ENCODE data around the gene MTMR3.

The MTMR3 gene

DNA sequence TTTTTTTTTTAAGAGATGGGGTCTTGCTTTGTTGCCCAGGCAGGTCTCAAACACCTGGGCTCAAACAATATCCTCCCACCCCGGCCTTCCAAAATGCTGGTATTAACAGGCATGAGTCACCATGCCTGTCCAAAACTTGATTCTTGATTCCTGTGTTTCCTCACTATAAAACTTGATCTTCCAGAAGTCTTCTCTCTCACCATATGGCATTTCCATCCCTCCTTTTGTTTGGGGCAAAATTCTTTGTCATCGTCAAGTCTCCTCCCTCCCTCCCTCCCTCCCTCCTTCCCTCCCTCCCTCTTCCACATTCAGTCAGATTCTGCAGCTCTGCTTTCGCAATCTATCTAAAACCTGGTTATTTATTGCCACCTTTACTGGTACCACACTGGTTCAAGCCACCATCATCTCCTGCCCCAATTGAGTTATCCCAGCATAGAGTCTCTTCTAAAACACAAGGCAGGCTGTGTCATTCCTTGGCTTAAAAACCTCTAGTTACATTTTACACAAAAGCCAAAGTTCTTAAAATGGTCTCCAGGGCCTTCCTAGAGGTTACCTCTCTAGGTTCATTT, 132.3 kb downstream of the MTMR3 start:
- Histone ChIP-seq H3K36me3 (peaks cover 100% of the 10 kb centered on the region), H3K4me3 (ENCODE audit: low read depth in 1 of 2, low read length in 1 of 2) (no peak overlapping the region), H3K9me3 (no peaks in the 10 kb centered on the region), H3K27me3 (no peaks in the 10 kb centered on the region), H3K4me1 (ENCODE audit: control insufficient read depth in 1 of 2, insufficient read depth in 1 of 2, low read depth in 1 of 2, low read length in 1 of 2) (no peaks in the 10 kb centered on the region), H3K27ac (no peak overlapping the region)
- TF ChIP-seq, protein P1, sequence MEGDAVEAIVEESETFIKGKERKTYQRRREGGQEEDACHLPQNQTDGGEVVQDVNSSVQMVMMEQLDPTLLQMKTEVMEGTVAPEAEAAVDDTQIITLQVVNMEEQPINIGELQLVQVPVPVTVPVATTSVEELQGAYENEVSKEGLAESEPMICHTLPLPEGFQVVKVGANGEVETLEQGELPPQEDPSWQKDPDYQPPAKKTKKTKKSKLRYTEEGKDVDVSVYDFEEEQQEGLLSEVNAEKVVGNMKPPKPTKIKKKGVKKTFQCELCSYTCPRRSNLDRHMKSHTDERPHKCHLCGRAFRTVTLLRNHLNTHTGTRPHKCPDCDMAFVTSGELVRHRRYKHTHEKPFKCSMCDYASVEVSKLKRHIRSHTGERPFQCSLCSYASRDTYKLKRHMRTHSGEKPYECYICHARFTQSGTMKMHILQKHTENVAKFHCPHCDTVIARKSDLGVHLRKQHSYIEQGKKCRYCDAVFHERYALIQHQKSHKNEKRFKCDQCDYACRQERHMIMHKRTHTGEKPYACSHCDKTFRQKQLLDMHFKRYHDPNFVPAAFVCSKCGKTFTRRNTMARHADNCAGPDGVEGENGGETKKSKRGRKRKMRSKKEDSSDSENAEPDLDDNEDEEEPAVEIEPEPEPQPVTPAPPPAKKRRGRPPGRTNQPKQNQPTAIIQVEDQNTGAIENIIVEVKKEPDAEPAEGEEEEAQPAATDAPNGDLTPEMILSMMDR (IDR thresholded peaks at IDR 0.05), result no peak

DNA sequence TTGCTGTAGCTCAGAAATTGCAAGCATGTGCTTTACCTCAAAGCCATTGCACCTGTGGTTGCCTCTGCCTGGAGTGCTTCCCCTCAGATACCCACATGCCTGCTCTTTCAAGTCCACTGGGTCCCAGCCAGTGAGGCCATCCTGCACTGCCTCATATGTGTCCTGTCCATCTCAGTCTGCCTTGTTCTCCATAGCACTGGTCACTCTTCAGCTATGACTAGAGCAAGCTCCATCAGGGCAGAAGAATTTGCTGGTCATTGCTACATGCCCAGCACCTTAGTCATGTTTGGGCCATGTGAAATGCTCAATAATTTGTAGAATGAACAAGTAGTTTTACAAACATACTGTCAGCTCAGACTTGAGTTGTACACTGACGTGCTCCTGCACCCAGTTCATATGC, 132.9 kb downstream of the MTMR3 start:
- no peaks in the 10 kb centered on the region for H3K27me3 ChIP-seq
- no peaks in the 10 kb centered on the region for H3K9me3 ChIP-seq
- TF ChIP-seq, protein P1 (IDR thresholded peaks at IDR 0.05), result no peak
- H3K36me3 ChIP-seq, result peaks cover 100% of the 10 kb centered on the region
- H3K4me1 ChIP-seq (ENCODE audit: control insufficient read depth in 1 of 2, insufficient read depth in 1 of 2, low read depth in 1 of 2, low read length in 1 of 2), result no peaks in the 10 kb centered on the region
- no peak overlapping the region for H3K4me3 ChIP-seq (ENCODE audit: low read depth in 1 of 2, low read length in 1 of 2)
- H3K27ac ChIP-seq, result no peak overlapping the region

DNA sequence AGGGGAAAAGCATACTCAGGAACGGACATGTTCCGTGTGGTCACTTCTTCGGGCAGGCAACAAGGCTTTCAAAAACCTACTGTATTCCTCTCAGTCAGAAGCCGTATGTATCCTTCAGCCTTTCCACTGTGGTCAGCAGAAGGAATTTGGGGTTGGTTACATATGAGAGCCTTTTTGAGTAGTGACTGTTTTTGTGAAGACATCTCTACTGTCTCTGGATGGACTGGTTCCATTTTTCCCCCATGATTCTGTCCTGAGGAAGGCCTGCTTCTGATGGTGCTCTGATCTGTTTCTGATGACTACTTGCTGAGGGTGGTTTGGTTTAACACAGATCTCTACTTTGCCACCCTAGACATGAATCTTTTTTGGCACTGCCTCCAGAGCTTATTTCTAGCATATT, 133.6 kb downstream of the MTMR3 start:
- Histone ChIP-seq H3K9me3 (no peaks in the 10 kb centered on the region), H3K27me3 (no peaks in the 10 kb centered on the region), H3K4me3 (ENCODE audit: low read depth in 1 of 2, low read length in 1 of 2) (no peak overlapping the region), H3K4me1 (ENCODE audit: control insufficient read depth in 1 of 2, insufficient read depth in 1 of 2, low read depth in 1 of 2, low read length in 1 of 2) (no peaks in the 10 kb centered on the region), H3K36me3 (peaks cover 100% of the 10 kb centered on the region), H3K27ac (no peak overlapping the region)
- TF ChIP-seq, protein P1 (IDR thresholded peaks at IDR 0.05), result no peak

GRCh38 chr22:30017375-30018223, 134.6 kb downstream of the MTMR3 start:
- Histone ChIP-seq H3K4me1 (ENCODE audit: control insufficient read depth in 1 of 2, insufficient read depth in 1 of 2, low read depth in 1 of 2, low read length in 1 of 2) (no peaks in the 10 kb centered on the region), H3K4me3 (ENCODE audit: low read depth in 1 of 2, low read length in 1 of 2) (no peak overlapping the region), H3K27ac (no peak overlapping the region), H3K9me3 (no peaks in the 10 kb centered on the region), H3K27me3 (no peaks in the 10 kb centered on the region), H3K36me3 (peaks cover 100% of the 10 kb centered on the region)
- TF ChIP-seq, protein P1 (IDR thresholded peaks at IDR 0.05), result no peak

DNA sequence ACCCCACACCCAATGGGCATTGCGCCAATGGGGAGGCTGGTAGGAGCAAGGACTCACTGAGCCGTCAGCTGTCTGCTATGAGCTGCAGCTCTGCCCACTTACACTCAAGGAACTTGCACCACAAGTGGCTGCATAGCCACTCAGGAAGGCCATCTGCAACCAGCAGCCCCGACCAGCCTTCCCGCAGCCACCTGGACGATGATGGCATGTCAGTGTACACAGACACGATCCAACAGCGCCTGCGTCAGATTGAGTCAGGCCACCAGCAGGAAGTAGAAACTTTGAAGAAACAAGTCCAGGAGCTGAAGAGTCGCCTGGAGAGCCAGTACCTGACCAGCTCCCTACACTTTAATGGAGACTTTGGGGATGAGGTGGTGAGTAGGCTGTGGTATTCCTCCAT, 137.5 kb downstream of the MTMR3 start:
- no peak overlapping the region for H3K27ac ChIP-seq
- H3K4me3 ChIP-seq (ENCODE audit: low read depth in 1 of 2, low read length in 1 of 2), result no peak overlapping the region
- H3K9me3 ChIP-seq, result no peaks in the 10 kb centered on the region
- TF ChIP-seq, protein P1 (IDR thresholded peaks at IDR 0.05), result no peak
- H3K4me1 ChIP-seq (ENCODE audit: control insufficient read depth in 1 of 2, insufficient read depth in 1 of 2, low read depth in 1 of 2, low read length in 1 of 2), result no peaks in the 10 kb centered on the region
- no peaks in the 10 kb centered on the region for H3K27me3 ChIP-seq
- H3K36me3 ChIP-seq, result peaks cover 100% of the 10 kb centered on the region
